GM21526 (cell line): ENCODE measurements around the gene CDC14B.
"Not testable (repeated sequence)": the region's sequence is repeated elsewhere in the genome, so short reads cannot be mapped to it uniquely, and the experiment has no call there.

ENCODE experiments used
- ATAC-seq: cut with Tn5 transposase; IDR thresholded peaks from one replicate; pipeline ENCODE4 v1.9.1; 2021; ENCODE audit warnings: moderate library complexity; ENCODE audit not compliant: unreplicated experiment, low FRiP score

Gene CDC14B

DNA sequence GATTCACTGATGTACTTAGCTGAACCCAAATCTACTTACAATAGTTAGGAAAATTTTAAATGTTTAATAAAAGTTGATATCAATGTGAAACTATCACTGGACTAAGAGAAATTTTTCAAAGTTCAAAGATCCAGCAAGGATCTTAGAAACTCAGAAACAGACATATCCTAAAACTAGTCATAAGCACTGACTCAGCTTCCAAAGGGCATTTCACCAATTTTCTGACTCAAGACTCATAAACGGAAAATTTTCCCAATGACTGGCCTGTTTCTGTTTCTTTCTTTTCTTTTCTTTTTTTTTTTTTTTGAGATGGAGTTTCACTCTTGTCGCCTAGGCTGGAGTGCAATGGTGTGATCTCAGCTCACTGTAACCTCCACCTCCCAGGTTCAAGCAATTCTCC, 66.6 kb downstream of the CDC14B start:
- no peak for ATAC-seq

DNA sequence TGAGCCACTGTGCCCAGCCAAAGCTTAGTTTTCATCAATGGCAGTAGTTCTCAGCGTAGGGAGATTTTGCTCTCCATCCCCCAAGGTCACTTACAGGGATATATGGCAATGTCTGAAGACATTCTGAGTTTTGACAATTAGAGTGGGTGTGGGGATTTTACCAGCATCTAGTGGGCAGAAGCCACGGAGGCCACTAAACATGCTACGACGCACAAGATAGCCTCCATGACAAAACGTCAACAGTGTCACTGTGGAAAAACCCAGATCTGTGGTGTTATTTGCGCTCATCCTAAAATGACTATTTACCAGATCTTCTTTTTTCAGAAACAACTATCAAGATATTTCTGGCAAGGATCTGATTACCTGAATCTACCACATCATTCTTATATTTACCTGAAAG, 68.2 kb downstream of the CDC14B start:
- ATAC-seq, result no peak

DNA sequence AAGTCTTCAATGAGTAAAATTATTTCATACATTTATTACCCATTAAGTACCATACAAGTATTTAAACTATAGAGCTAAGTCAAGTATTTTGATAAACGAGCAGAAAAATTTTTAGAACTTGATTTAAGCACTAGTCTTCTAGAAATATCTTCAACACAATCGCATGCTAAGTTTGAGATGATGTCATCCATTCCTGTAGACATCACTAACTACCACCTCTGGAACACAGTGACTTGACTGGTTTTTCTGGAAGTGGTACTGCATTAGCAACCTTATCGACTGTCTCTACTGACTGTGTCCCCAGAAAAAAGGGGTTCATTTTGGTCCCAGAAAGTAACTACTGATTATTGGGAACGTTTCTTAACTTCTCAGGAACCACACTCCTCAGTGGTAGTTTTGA, 69.0 kb downstream of the CDC14B start:
- ATAC-seq, result no peak

DNA sequence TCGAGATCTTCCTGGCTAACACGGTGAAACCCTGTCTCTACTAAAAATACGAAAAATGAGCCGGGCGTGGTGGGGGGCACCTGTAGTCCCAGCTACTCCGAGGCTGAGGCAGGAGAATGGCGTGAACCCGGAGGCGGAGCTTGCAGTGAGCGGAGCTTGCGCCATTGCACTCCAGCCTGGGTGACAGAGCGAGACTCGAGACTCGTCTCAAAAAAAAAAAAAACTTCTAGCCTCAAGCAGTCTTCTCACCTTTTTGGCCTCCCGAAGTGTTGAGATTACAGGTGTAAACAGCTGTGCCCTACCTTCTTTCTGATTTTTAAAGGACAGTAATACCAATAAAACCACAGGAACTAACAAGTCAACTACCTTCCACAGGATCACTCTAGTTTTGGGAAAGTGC, 76.5 kb downstream of the CDC14B start:
- ATAC-seq, result not testable (repeated sequence)

DNA sequence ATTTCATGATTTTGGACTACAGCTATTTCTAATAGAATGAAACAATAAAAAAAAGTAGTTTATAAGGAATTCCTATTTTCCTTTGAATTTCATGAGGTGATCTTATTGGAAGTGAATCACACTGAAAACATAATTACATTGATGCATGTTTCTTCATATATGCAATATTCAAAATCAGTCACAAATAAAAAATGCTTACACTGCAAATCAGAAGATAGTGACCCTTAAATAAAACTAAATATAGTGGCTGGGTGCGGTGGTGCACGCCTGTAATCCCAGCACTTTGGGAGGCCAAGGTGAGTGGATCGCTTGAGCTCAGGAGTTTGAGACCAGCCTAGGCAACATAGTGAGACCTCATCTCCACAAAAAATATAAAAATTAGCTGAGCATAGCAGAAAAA, 79.5 kb downstream of the CDC14B start:
- ATAC-seq, result no peak

DNA sequence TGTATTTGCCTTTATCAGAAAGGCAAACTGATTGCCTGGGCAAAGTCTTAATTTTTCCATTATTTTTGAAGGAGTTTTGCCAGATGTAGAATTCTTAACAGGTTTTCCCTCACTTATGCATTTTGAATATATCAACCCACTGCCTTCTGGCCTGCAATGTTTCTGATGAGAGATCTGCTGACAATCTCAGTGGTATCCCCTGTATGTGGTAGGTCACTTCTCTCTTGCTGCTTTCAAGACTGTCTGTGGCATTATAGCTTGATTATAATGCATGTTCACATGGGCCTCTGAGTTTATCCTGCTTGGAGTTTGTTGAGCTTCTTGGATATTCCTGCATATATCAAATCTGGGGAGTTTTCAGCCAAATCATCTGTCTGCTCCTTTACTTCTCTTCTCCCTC, 87.5 kb downstream of the CDC14B start:
- ATAC-seq, result no peak

DNA sequence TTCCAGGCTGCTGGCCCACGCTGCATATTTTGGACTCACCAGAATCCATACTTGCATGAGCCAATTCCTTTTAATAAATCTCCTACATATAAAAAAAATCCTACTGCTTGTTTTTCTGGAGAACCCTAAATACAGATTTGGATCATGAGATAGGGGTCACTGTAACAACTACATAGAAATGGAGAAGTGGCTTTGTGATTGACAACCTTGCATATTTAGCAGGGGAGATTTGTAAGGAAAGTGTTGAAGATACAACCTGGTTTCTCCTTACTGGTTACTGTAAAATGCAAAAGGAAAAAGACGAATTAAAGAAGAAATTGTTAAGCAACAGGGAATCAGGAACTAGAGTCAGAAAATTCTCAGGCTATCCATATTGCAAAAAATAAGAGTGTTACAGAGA, 94.9 kb downstream of the CDC14B start:
- ATAC-seq, result no peak

DNA sequence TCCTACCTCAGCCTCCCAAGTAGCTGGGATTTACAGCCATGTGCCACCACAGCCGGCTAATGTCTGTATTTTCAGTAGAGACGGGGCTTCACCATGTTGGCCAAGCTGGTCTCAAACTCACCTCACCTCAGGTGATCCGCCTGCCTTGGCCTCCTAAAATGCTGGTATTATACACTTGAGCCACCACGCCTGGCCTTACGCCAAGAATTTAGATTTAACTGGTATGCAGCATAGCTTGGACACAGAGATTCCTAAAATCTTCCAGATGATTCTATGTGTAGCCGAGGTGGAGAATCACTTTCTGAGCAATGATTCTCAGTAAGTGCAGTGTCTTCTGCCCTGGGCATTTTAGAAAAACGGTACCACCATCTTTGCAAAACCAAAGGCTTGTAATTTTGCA, 95.6 kb downstream of the CDC14B start:
- no peak for ATAC-seq

DNA sequence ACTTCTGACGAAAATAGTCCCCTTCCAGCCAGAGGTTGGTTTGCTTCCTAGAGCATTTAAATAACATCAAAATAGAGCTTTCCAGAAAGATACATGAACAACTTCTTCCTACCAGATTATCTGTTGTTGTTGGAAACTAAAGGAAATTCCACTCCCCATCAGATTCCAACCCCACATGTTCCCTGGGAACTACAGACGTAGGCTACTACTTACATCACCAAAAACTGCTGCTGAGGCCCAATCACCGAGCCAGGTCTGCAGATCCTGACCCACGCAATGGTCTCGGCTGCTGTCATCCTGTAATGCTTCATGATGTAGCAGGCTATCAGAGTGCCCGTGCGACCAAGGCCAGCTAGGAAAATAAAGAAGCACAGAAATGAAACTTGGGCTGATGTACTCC, 96.3 kb downstream of the CDC14B start:
- no peak for ATAC-seq

DNA sequence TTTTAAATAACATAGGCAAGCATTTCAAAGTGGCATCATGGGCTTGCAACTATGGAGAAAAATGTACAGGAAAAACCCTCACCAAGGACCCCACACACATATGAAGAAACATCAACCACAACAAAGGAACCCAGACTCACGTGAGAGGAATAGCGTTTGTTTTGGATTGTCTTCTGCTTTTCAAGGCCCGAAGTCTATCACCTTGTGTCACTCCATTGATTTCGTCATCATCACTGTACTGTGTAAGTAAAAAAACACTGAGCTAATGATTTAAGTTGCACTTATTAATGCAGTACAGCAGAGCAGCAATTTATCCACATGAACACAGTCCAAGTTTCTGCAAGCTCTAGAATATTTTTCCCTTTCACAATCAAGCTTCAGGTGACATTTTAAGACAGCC, 97.3 kb downstream of the CDC14B start:
- no peak for ATAC-seq

DNA sequence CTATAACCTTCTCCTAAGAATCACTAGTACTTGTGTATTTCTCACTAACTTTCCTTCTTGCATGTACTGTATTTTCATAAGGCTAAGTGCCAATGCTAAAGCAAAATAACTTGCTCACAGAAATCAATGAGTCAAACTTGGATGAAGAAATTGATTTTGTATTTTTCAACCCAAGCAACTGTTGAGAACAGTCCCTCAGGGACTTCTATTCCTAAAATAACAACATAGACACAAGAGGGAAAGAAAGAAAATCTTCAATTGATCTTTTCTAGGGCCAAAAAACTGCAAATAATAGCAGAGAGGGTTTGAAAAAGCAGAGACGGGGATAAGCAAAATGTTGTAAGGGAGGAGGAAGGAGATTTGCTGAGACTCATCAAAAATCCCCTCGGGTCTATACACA, 99.9 kb downstream of the CDC14B start:
- no peak for ATAC-seq

DNA sequence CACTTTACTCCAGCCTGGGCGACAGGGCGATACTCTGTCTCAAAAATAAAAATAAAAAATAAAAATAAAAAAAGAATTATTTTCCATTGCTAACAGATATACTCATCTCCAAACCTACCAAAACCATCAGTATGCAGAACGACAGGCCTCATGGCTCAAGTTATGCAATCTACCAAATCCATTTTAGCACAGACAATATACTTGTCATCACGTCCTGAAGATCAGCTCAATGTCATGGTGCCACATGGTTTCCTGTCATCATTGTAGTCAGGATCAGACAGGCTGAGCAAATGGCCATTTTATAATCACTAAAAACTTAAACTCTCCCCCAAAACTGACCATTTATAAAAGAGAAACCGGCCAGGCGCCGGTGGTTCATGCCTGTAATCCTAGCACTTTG, 100.5 kb downstream of the CDC14B start:
- ATAC-seq, result no peak

DNA sequence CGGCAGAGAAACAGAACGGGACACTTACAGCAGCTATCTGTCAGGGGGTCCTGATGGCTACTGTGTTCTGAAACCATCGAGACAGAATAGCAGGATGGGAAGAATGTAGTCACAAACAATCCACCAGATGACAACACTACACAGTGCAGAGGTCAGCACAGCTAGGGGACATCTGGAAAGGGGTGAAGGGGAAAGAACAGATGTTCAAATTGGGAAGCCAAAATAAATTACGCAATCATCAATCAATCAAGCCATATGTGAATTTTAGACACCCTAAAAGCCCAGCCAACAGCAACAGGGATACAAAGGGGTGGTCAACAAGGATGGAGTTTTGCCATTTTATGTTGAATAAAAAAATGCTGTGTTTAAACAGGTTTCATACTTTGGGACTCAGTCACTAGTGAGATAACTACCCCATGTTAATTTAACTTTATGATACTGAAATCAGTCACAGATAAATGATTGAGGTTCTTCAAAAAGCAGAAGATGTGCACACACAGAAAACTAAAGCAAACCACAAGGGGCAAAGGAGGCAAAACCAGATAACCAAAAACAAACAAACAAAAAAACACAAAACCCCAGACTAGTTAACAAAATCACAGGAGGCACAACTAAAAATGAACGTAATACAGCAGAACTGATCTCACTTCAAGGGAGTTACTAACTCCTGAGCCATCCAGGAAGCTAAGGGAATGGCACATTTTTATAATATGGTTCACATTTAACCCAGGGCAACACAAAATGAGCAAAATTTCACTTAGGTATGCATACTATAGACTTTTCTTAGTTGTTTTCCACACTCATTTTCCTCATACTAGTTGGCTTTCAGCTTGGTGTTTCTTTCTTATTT, 103.8 kb downstream of the CDC14B start:
- no peak for ATAC-seq

DNA sequence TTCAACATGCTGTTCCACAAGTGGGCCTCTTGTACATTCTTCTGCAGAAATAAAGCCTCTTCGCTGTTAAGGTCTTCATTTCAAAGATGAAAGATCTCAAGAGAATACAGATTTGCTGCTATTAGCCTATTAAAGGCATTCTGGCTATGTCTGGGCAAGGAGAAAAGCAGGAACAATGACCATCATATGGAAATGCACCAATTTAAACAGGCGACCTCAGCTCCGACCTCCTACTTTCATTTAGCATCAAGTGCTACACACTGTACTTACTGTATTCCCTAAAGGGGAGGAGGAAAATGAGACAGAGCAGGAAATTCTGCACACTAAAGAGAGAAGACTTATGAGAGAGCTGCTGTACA, 104.9 kb downstream of the CDC14B start:
- ATAC-seq, result no peak

DNA sequence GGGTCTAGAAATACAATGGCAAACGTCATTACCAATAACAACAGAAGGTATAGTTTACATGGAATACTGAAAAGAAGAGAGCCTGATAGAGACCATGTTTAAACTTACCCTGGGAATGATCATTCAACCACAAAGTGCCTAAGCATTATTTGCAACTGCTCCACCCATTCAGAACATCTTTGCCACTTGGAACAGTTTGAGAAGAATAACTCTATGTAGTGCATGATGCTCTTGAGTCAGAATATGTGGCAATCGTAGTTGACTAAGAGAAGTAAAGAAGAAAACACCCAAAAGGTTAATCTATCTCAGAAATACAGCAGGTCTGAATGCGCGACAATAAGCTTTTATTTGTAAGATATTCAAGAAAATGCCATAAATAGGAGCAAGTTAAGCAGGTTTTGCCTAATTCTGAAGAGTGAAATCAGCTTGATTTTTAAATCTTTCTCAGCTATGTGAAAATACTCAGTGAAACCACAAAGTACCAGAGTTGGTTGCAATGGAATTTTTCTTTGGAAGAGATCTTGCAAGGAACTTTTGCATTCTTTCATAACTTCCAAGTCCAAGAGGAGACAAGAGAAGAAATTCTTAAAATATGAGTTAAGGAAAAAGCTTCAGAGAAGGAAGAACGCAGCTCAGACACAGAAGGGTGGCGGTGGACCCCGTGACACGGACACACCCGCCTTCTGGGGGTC, 105.4 kb downstream of the CDC14B start:
- ATAC-seq, result no peak

DNA sequence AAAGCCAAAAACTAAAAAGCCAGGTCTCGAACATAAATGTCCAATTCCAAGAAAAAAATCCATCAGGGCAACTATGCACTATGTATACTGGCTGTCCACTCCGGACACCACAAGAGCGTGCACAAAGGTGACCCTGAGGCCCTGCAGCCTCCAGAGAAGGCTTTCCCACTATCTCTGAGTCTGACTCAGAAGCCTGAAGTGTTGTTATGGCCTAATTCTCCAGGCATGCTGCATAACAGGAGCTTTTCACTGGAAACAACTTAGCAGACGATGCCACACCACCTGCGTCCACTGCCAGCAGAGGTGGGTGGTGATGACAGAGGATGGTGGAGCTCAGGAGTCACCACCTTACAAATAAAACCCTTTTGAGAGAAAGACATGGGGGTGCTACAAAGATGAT, 106.0 kb downstream of the CDC14B start:
- ATAC-seq, result no peak

DNA sequence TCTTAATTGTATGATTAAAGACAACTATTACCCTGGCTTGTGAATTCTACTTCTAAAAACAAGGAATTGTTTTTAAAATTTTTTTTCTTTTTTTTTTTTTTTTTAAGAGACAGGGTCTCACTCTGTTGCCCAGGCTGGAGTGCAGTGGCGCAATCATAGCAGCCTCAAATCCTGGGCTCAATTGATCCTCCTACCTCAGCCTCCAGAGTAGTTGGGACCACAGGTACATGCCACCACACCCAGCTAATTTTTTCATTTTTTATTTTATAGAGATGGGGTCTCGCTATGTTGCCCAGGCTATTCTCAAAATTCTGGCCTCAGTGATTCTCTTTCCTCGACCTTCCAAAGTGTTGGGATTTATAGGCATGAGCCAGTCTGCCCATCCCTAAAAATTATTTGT, 107.4 kb downstream of the CDC14B start:
- ATAC-seq, result no peak

DNA sequence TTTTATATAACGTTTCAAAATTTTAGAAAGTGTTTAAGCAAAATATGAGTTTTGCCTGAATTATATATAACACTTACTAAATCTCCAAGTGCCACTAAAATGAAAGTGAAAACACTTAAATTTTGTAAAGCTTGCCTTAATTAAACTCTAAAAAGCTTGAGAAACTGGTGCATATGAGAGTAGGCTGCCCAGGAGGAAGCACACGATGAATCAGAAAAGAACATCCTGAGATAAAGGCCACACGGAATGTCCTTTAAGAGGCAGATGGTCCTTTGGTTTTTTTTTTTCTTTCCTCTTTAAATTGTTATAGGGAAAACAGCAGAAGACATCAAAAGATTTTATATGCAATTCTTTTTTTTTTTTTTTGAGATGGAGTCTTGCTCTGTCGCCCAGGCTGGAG, 109.4 kb downstream of the CDC14B start:
- ATAC-seq, result no peak

DNA sequence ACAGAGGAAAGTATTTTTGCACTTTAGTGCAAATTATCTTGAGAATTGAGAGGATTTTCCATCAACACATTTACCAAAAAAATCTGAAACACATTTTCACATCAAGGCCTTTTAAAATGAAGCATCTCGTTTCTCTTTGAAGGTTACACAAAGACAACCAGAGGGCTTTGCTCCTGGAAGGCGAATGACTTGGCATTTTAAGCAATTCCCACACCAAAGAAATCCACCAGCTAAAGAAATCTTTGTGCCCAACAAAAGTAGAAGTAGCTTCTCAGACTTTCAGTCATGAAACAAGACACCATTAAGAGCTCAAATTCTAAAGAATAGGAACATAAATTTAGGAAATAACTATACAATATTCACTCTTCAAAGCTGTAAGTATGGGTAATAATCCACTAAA, 109.8 kb downstream of the CDC14B start:
- ATAC-seq, result no peak

DNA sequence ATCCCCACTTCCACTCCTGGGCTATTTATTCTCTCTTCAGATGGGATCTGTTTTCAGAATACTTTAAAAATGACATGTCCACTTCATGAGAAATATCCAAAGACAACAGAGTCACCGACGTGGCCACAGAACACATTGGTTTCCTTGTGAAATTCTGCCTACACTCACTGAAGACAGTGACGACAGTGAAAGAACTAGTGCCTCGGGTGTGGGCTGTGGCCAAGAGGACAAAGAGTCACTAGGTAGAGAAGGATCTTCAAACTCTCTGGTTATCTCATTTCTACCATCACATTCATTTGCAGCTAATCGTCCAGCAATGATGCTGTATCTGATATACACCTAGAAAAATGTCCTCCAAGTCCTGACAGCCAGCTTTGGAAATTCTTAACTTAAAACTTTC, 110.6 kb downstream of the CDC14B start:
- no peak for ATAC-seq

DNA sequence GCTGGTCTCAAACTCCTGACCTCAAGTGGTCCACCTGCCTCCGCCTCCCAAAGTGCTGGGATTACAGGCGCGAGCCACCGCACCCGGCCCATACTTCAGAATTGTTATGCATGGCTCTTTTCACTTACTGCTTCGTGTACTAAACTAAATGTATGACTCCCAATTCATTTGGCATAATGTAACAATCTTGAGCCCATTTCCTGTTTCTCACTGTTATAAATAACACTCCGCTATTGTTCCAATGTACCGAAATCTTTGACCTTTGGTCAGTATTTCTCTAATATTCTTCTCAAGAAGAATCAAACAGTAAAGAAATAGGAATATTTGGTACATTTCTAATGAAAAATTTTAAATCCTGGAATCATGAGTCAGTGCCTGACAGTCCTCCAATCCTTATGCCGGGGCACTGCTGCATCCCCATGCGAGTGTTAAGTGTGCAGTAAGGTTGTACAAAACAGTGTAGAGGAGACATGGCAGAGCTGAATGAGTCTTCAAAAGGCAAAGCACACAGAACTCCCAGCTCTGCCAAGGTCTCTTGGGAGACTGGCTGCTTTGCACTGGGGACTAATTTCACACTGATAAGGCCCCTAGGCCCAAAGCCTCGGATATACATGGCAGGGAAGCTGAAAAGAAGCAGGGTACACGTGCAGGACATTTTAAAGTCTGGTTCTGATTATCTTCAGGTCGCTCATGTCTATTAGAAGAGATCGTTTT, 111.3 kb downstream of the CDC14B start:
- ATAC-seq, result no peak
